Occipital lobe (tissue), 2 donors: Measurements from ENCODE around the gene GYS1. TPM values are rescaled to one million over a fixed set of nuclear protein-coding genes. Genes with fewer than 3 reads are reported as not detected.

Experiments
- DNase-seq: peaks from one replicate; lab custom pipeline; 2025; lab: John Stamatoyannopoulos, UW
- total RNA-seq: library from RNA; depleted of rRNA; stranded (reverse); fragments of >200 nt; gene quantifications from one replicate; pipeline ENCODE4 v1.2.3, GENCODE V29; 2014

GYS1 gene
- total RNA-seq, 1 donor from 2014 or later = 14.2 TPM

DNA sequence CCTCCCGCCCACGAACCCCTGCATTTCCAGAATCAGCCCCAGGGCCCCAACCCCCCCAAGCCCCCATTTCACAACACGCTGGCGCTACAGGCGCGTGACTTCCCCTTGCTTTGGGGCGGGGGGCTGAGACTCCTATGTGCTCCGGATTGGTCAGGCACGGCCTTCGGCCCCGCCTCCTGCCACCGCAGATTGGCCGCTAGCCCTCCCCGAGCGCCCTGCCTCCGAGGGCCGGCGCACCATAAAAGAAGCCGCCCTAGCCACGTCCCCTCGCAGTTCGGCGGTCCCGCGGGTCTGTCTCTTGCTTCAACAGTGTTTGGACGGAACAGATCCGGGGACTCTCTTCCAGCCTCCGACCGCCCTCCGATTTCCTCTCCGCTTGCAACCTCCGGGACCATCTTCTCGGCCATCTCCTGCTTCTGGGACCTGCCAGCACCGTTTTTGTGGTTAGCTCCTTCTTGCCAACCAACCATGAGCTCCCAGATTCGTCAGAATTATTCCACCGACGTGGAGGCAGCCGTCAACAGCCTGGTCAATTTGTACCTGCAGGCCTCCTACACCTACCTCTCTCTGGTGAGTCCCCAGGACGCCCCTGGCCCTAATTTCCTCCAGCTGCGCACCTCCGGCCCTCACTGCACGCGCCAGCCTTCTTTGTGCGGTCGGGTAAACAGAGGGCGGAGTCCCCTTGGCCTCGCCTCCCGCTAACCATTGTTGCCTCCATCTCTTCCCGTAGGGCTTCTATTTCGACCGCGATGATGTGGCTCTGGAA, 27.9 kb downstream of the GYS1 start, which contains the start of gene FTL:
FTL (plus strand) TSS at position 270 of the 766 bp plus-strand sequence; CDS start at position 469, 199 bp downstream.
- peak; percentile 98 for DNase-seq

DNA sequence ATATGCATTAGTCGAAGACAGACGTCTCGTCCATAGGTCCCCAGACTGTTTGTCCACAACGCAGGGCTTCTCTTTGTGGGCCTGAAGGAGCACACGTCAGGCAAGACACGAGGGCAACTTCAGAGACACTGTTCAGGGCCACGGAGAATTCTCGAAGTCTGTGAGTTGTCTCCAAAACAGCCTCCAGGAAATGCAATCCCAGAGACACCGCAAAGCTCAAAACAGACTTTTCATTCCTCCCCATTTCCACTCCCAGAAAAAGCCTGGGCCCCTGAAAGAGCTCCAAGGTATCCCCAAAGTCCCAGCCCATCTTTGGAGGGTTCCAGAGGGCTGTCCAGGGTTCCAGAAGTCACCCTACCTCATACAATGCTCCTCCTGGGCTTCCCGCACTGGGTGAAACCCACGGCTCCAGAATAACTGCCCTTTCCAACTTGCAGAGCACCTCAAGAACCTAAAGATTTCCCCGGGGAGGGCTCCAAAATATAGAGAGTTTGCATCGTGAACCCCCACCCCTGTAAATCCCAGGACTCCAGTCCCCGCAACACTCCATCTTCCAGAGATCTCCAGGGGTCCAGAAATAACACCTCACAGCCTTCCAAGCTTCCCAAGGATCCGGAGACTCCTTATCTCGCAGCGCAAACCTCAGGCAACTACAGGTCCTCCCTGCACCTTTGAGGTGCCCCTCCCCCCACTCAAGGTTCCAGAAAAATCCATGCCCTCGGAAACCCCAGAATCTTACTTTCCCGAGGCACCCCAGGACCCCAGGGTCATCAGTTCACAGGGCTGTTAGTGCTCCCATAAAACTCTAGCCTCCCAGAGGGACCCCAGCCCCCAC, 28.7 kb downstream of the GYS1 start:
- DNase-seq = no peak

DNA sequence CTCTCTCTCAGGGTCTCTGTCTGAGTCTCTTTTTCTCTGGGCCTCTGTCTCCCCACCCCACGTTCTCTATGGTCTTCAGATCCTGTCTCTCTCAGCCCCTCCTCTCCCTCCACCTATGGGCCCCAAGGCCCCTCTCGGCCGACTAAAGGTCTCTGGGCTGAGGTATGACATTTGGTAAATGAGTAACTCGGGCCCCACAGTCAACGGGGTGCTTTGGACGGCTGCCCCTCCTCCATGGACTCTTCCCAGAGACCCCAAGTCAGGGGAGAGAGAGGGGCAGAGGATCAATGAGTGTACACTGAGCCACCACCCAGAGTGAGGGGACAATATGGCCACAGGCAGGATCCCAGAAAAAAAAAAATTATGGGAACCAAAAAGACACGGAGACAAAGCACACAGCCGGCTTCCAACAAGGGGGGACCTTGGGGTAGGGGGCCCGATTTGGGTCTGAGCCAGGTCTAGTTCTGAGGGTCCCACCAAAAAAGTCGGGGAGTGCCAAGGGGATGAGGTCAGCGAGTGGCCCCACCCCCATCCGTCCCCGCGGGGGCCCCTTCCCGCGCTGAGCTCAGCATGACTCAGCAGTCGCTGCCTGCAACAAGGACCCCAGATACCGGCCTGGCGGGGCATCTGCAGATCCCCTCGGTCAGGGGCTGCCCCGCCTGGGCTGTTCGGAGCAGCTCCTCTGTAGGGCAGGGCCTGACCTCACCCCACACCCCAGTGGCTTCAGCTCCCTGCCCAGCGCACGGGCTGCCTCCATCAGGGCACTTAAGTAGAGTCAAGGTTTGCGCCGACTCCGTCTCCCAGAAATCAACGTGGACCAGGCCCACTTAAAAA, 29.5 kb downstream of the GYS1 start:
- DNase-seq = peak; percentile 60

DNA sequence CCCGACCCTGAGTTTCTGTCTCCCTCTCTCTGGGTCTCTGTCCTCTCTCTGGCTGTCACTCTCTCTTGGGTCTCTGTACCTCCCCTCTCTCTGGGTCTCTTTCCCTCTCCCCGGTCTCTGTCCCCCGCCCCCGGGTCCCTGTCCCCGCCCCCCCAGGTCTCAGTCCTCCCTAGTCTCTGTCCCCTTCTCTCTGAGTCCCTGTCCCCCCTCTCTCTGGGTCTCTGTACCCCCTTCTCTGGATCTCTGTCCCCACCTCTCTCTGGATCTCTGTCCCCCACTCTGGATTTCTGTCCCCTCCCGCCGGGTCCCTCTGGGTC, 30.3 kb downstream of the GYS1 start:
- no peak for DNase-seq

DNA sequence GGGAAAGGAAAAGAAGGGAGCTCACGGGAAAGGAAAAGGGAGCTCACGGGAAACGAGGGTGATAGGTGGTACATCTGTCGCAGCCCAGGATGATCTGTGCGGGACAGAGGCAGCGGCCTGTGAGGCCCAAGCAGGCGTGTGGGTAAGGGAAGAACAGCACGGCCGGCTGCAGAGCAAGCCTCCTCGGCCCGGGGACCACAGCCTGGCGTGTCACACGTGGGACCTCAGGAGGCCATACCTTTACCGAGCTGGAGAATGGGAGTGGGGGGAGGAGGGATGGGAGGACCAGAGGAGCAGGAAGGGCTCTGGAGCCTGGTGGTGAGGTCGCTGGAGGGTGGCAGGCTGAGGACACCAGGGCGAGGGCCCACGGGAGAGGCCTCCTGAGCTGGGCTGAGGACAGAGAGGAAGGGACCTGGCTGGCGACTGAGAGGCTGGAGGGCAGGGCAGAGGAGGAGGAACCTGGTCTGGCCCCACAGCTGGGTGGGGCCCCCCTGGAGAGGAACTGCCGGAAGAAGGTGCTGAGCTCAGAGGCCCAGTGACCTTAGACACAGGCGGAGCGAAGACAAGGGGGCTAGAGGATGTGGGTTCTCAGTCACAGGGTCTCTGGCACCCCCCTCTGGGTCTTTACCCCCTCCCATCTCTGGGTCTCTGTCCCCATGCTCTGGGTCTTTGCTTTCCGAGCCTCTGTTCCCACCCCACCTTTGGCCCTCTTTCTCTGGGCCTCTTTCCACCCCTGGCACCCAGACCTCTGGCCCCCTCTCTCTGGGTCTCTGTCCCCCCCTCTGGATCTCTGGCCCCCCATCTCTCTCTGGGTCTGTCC, 30.9 kb downstream of the GYS1 start:
- no peak for DNase-seq

DNA sequence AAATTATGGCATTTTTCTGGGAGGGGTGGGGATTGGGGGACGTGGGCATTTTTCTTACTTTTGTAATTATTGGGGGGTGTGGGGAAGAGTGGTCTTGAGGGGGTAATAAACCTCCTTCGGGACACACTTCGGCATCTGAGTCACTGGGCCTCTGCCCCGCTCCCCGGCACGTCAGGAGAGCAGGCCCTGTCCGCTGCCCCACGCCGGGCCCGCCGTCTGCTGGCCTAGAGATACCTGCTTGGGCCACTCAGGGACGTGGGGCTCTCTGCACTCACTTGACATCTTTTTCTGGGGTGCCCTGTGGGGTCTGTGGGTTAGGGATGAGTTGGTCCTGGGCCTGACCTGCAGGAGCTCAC, 31.5 kb downstream of the GYS1 start:
- DNase-seq = no peak

DNA sequence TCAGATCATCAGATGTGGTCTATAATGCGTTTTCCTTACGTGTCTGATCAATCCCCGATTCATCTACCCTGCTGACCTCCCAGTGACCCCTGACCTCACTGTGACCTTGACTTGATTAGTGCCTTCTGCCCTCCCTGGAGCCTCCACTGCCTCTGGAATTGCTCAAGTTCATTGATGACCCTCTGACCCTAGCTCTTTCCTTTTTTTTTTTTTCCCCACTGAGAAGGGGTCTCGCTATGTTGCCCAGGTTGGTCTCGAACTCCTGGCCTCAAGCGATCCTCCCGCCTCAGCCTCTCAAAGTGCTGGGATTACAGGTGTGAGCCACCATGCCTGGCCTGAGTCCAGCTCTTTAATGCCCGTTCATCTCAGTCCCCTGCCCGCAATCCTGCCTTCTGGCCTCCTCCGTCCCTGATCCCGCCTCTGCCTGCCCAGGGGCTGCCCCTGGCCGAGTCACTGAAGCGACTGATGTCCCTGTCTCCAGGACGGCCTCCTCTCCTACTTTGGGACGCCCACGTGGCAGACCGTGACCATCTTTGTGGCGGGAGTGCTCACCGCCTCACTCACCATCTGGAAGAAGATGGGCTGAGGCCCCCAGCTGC, 32.0 kb downstream of the GYS1 start:
- no peak for DNase-seq

DNA sequence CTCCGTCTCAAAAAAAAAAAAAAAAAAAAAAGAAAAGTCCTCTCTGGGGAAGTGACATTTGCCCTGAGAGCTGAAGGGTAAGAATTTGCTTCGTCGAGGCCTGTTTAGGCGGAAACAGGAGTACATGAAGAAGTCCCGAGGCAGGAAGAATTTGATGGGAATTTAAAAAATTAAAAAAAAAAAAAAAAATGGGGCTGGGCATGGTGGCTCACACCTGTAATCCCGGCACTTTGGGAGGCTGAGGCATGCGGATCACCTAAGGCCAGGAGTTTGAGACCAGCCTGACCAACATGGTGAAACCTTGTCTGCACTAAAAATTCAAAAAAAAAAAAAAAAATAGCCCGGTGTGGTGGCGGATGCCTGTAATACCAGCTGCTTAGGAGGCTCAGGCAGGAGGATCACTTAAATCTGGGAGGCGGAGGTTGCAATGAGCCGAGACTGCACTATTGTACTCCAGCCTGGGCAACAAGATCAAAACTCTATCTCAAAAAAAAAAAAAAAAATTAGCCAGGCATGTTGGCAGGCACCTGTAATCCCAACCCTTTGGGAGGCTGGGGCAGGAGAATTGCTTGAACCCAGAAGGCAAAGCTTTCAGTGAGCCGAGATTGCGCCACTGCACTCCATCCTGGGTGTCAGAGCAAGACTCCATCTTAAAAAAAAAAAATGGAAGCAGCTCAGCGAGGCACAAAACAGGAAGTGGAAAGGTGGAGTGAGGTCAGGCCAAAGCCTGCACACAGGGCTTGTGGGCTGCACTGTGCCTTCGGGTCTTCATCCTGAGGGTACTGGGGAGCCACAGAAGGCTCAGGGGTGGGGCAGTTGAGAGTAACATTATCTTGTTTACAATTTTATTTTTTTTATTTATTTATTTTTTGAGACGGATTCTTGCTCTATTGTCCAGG, 33.5 kb downstream of the GYS1 start:
- DNase-seq = no peak

DNA sequence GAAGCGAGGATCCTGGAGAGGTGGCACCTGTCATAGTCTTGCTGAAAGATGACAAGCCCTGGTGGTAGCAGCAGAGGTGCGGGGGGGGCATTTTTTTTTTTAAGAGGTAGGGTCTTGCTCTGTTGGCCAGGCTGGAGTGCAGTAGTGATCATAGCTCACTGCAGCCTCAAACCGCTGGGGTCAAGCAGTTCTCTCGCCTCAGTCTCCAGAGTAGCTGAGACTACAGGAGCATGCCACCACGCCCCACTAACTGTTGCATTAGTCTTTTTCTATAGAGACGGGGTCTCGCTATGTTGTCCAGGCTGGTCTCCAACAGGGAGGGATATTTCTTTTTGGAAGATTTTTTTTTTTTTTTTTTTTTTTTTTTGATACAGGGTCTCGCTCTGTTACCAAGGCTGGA, 35.1 kb downstream of the GYS1 start:
- no peak for DNase-seq

DNA sequence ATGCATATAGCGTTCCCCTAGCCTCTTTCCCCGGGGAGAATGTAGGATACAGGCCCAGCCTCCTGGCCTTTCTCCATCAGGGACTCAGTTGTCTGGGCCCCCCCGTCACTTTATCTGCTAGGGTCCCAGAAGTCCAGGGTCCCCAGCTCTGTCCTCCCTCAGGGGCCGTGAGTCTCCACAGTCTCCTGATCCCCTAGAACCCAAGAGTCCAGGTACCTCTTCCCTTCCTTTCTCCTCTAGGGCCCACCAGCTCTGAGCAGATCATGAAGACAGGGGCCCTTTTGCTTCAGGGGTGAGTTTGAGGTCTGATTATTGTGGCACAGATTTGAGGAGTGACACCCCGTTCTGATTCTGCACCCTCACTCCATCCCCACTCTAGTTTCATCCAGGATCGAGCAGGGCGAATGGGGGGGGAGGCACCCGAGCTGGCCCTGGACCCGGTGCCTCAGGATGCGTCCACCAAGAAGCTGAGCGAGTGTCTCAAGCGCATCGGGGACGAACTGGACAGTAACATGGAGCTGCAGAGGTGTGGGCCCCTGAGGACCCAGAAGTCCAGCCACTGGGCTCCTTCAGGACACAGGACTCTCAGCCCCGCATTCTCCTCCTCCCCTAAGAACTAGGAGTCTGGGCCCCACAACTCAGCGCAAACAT, 37.7 kb downstream of the GYS1 start:
- no peak for DNase-seq

DNA sequence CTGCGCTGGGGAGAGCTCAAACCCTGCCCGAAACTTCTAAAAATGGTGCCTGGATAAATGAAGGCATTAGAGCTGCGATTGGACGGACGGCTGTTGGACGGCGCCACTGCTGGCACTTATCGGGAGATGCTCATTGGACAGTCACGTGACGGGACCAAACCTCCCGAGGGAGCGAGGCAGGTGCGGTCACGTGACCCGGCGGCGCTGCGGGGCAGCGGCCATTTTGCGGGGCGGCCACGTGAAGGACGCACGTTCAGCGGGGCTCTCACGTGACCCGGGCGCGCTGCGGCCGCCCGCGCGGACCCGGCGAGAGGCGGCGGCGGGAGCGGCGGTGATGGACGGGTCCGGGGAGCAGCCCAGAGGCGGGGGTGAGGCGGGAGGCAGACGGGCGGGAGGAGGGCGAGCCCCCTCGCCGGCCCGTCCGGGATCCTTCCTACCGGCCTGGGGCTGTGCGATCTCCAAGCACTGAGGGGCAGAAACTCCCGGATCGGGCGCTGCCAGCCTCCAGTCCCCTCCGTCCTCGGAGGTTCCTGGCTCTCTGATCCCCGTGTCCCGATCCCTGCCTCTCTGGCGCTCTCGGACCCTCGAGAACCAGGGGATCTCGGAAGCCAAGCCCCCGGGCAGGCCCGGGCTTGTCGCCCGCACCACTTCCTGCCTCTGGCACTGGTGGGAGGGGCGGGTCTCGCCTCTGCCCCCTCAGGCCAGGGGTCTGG, 38.4 kb downstream of the GYS1 start, which contains the start of gene BAX:
BAX (plus strand) TSS at position 281 of the 713 bp plus-strand sequence; CDS start at position 335, 54 bp downstream.
- DNase-seq = peak; percentile 91

DNA sequence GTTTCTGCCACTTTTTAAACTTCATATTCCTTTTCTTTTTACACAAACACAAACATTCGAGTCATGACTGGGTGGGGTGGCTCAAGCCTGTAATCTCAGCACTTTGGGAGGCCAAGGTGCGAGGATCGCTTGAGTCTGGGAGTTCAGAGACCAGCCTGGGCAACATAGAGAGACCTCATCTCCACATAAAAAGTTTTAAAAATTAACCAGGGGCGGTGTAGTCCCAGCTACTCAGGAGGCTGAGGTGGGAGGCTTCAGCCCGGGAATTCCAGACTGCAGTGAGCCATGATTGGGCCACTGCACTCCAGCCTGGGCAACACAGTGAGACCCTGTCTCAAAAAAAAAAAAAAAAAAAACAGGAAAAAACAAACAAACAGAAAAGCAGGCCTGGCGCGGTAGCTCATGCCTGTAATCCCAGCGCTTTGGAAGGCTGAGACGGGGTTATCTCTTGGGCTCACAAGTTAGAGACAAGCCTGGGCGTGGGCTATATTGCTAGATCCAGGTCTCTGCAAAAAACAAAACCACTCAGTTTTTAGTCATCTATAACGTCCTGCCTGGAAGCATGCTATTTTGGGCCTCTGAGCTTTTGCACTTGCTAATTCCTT, 39.0 kb downstream of the GYS1 start:
- DNase-seq = no peak

DNA sequence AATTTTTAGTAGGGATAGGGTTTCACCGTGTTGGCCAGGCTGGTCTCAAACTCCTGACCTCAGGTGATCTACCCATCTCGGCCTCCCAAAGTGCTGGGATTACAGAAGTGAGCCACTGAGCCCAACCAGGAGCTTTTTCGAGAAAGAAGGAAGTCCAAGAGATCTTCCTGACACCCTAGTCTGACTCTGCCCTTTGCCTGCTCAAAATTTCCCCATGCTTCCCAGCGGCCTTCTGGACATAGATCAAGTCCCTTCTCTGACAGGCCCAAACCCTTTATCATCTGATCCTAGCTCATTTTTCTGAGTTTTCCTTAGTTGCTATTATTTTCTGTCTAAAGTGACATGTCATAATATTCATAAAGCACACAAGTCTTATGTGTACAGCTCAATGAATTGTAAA, 40.0 kb downstream of the GYS1 start:
- no peak for DNase-seq

DNA sequence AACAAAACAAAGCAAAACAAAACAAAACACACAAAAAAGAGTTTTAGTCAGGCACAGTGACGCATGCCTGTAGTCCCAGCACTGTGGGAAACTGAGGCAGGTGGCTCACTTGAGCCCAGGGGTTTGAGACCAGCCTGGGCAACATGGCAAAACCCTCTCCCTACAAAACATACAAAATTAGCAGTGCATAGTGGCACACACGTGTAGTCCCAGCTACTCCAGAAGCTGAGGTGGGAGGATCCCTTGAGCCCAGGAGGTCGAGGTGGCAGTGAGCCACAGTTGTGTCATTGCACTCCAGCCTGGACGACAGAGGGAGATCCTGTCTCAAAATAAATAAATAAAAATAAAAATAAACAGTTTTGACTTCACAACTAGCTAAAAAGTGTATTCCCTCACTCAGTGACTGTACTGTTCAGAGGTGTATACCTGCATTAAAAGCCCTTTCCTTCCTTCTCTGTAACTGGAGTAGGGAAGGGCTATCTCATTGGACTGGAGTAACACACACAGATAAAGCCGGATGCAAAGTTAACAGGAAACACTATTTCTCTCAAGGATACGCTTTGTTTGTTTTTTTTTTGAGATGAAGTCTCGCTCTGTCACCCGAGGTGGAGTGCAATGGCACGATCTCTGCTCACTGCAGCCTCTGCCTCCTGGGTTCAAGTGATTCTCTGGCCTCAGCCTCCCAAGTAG, 42.1 kb downstream of the GYS1 start:
- DNase-seq = no peak

DNA sequence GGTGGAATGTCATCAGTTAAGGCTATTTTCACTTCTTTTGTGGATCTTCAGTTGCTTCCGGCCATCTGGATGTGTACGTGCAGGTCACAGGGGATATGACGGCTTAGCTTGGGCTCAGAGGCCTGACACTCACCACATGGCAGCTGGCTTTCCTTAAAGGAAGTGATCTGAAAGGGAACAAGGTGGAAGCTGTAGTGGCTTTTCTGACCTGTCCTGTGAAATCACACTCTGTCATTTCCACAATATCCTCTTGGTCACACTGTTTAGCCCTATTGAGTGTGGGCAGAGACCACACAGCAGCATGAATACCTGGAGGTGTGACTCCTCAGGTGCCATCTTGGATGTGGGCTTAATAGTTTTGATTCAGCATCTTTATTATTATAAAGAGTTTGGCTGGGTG, 43.0 kb downstream of the GYS1 start:
- no peak for DNase-seq

DNA sequence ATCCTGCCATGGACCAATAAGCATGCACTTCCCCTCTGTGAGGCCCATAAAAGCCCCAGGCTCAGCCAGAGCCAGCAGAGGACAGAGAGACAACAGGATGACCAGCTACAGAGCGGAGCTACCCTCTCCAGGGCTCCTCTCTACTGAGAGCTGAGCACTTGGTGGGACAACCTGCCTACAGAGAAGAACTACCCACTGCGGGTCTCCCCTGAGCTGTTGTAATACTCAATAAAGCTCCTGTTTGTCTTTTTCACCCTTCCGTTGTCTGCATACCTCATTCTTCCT, 45.9 kb downstream of the GYS1 start:
- no peak for DNase-seq

DNA sequence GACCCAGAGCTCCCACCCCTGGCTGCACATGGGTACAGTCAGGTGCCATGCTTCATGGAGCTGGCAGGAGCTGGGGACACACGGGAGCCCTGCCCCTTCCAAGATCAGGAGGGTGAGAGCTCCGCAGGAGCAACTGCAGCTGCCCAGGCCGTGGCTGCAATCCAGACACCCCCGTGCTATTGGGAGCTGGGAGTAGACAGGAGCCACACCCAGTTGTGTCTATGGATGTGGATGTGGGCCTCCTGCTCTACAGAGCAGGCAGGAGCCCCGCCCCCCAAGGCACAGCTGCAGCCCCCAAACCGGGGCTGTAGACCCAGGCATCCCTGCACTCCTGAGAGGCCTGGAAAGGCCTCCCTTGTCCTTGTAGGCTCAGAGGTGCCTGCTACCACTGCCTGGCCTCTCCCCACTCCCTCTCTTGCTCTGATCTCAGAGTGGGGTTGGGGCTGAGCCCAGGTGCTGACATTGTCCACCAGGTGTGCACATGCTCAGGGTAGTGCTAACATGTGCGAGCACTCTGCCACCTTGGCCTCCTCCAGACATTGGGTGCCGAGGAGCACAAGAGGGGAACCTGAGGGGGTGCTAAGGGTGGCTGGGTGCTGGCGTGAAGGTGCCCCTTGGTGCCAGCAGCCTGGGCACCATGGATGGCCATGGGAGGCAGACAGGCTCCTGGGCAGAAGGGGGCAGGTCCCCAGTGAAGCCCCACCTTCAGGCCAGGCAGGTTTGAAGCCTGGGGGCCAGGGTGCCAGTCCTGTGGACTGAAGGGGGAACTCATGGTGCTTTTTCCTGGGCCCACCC, 46.4 kb downstream of the GYS1 start:
- no peak for DNase-seq
